ENCODE data around the gene A3GALT2.

A3GALT2 gene

GRCh38 chr1:33320619-33321165 is at the start of gene A3GALT2:
A3GALT2 (minus strand) TSS chr1:33321098; CDS start chr1:33321098, 0 bp downstream.
- no peak for DNase-seq

DNA sequence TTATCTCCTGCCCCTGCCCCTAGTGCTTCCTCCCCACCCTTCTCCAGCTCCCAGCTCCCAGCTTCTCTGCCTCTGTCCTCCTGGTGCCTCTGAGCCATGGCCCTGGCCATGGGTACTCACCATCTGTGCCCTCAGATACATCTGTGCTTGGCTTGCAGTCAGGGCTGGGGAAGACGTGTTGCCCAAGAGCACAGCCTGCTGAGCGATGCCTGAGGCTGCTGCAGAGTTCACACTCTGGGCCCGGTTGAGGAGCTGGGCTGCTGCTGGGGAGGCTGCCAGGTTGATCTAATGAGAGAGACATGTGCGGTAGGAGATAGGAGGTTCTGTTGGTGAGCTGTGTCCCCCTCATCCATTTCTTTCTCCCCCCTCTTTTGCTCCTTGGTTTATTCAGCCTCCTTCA is 49.4 kb upstream of the A3GALT2 start:
- DNase-seq: no peak

DNA sequence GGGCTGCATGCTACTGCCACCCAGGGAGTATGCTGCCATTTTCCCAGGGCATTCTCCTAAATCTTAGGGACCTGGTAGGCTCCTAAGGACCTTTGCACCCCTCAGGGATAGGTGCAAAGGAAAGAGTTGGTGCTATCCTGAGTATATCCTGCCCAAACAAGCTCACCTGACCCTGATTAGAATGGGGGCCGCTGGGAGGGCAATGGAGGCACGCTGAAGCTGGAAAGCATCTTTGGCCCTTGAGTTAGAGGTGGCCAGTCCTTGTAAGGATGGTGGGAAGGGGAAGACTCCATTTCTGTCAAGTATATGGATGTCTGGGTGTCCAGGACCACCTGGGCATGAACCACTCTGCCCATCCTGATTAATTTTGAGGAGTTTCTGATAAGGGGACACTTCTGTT is 48.9 kb upstream of the A3GALT2 start:
- no peak for DNase-seq

- no peak for DNase-seq
Measured at GRCh38 chr1:33369081-33369480, 48.2 kb upstream of the A3GALT2 start.

DNA sequence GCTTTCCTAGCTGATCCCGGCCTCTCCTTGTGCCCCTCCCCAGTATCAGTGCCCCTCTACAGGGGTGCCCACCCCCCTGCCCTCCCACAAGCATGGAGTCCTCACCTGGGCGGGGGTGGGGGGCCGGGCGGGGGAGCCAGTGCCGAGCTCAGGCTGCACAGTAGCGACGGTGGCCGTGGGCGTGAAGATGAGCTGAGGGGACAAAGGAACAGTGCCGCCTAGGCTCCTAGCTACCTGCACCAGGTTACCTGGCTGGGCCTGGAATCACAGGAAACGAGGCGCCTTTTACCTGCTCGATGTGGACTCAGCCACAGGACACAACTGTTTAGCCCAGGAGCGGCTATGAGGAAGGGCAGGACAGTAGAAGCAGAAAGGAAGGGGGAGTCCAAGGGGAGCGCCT is 47.5 kb upstream of the A3GALT2 start:
- no peak for DNase-seq

DNA sequence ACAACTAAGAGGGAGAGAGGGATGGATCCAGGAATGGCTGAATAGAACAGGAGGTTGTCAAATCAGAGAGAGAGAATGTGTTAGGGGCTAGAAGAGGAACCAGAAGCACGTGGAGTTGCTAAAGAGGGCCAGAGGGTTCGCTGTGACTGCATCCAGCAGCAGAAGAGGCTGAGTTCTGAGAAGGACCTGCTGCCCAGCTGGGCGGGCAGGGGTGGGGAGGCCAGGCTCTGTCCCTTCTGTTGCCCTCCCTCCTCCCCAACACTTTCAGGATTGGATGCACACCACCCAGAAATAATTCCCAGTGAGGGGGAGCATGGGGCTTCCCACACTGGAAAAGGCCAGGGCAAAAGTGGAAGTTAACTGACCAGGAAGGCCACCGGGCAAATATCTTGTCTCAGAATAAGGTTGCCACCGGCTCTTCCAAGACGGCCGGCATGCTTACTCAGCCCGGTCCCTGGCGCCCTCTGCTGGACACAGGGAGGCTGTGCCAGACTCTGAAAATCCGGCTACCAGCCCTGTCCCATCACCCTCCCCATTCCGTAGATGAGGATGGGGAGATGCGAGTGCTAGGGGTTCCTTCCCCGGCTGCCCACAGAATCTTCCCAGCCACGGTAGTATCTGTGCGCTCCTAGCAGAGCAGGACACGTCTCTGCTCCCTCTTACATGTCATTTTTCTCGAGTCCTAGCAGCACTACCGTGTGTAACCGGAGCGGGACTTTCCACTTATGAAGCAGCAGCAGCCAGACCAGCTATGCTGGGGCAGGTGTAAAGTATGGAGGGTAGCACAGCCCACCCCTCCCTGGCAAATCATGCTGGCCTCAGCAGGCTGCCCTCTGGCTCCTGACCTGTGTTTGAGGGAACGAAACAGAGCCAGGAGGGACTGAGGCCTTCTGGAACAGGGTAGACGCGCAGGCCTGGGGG is 46.8 kb upstream of the A3GALT2 start:
- peak; percentile 48 to 76 for DNase-seq

DNA sequence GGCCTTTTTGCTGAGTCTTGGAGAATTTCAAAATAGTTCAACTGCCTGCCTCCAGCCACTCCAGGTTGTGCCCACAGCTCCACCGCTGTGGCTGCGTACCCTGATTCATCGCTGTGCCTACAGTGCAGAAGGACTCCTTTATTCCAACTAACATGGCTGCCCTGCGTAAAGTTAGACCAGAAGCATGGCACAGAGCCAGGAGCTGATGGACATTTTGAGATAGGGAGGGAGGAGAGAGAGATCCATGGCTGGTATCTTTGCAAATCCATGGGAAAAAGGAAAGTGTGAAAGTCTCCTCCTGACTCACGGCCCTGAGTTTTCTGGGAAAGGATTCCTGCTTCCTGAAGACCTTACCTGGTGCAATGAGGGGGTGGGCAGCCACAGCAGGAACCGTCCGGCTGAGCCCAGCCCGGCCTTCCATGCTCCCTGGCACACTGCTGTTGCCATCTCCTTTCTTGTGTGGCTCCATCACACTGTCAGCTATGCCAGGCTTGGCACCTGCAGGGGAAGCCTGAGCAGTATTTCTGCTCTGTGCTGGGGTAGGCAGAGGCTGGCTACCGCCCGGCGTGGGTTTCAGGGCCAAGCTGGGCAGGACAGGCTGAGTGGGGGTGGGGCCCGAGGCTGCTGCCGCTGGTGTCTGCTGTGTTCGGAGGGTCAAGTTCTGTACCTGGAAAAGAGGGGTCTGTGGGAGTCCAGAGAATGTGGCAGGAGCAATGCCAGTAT is 46.0 kb upstream of the A3GALT2 start:
- no peak for DNase-seq

DNA sequence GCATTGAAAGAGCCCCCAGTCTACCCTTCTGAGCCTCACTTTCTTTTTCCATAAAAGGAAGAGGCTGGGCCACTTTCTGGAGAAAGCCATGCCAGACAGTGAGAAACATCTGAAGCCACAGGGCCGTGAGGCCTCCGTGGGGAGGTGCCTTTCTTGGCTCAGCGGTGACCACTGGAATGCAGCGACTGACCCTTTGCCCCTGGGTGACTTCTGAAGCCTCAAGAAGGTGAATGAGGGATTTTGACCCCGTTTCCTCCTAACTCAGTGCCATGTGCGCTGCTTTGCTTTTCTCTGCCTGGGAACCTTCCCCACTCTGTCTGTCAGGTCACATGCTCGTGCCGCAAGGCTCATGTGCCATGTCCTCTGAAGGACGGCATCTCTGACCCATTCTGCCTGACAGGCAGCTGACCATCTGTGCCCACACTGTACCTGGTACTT is 44.7 kb upstream of the A3GALT2 start:
- DNase-seq: no peak

DNA sequence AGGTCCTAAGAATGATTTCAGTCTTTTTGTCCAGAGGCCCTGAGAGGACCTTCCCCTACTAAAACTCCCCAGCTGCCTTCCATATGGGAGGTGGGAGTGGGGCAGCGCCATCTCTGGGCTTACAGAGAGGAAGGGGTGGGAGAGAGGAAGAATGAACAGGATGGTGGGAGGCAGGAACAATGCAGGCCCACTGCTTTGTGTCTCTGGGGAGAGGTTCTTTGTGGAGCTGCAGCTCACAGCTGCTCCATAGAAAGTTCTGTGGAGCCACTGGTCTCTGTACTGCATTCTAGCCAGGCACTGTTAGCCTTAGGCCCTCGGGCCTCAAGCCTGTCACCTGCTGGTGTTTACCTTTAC is 43.6 kb upstream of the A3GALT2 start:
- DNase-seq: peak in 1 of 2 experiments; percentile 13

DNA sequence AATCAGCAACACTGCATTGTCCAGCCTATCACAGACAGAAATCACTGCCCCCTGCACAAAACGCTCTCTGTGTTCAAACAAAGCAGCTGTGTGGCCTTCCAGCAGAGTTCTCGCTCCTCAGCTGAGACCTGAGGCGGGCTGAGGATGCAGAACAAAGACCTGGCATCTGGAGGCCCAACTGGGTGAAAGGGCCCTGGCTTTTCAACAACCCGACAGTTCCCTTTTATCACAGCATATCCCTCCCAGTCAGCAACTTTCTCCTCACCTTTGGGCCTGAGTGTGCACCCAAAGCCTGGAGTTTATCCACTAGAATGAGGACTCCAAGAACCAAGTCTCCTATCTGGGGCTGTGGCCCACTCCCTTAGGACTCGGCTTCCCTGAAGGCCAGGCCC is 42.6 kb upstream of the A3GALT2 start:
- DNase-seq: no peak

DNA sequence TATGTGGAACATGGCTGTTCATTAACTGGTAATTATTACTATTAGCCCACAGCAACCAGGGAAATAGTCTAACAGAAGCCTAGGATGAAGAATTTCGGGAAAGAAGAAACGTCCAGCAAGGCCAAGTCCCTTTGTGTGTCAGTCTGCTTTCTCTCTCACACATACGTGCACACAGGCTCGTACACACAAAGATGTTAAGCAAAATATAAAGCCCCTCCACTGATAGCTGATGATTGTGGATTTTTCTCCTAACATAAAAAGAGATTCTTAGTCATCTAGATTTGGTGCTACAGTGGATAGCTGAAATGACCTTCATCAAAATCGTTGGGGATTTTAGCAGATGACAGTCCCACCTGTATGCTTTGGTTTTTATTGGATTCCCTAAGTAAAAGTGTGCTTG is 42.1 kb upstream of the A3GALT2 start:
- no peak for DNase-seq

DNA sequence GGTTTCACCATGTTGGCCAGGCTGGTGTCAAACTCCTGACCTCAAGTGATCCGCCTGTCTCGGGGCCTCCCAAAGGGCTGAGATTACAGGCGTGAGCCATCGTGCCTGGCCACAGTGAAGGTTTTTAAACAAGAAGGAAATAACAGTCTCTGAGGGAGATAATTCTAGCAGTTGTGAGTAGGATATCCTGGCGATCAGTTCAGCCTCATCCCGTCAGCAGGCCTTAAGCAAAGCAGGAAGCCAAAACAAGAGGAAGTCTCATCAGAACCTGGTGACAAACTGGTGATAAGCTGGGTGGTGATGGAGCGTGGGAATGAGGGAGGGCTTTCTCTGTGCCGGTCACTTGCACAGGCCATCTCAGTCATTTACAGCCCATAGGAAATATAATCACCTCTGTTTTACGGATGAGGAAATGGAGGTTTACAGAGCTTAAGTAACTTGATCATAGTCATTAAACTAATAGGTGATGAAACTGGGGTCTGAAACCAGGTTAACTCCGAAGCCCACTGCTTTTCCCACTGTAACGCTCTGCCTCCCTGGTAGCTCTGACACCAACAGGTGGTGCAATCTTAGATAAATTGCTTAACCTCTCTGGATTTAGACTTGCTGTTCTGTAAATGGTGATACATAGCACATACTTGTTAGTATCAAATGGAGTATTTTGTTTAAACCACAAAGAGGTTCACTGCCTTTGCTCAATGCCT is 40.8 kb upstream of the A3GALT2 start:
- DNase-seq: no peak

DNA sequence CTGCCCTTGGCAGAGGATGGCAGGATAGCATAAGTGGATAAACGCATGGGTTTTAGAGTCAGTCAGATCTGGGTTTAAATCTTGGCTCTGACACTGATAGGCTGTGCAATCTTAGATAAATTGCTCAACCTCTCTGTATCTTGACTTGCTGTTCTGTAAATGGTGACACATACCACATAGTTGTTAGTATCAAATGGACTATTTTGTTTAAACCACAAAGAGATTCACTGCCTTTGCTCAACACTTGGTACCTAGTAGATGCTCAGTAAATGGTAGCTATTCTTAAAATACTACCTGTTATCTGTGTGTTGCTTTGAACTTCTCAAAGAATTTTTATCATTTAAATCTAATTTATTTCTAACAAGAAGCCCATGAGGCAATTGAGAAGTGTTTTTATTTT is 39.5 kb upstream of the A3GALT2 start:
- DNase-seq: no peak

GRCh38 chr1:33359931-33360330 is 39.0 kb upstream of the A3GALT2 start:
- no peak for DNase-seq

GRCh38 chr1:33358795-33359503 is 38.1 kb upstream of the A3GALT2 start:
- DNase-seq: no peak

DNA sequence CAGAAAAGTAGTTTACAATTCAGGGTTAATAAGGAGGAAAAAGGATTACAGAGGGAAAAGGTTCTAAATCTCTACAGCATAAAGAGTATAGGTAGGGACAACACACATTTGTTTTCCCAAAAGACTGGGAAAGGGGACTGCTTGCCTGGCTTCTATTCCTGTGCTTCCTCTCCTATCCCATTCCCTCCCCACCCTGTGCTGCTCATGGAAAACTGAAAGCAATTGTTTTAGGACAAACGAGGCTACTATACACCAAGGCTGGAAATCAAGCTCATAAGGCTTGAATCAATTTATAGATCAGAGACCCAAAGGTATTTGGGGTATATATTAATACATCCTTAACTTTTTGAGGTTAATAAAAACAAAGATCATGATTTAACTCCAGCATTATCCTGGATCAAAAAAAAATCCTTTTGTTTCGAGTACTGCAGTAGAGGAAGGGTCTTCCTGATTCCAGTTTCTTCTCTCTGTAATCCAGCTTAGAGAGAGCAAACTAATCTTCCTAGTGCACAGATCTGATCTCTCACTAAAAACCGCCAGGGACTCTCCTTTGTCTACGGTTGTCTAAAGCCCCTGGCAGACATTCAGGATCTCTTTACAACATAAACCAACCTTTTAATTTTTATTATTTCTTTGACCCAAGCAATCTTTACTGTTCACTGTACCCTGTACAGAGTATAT is 37.4 kb upstream of the A3GALT2 start:
- DNase-seq: no peak

DNA sequence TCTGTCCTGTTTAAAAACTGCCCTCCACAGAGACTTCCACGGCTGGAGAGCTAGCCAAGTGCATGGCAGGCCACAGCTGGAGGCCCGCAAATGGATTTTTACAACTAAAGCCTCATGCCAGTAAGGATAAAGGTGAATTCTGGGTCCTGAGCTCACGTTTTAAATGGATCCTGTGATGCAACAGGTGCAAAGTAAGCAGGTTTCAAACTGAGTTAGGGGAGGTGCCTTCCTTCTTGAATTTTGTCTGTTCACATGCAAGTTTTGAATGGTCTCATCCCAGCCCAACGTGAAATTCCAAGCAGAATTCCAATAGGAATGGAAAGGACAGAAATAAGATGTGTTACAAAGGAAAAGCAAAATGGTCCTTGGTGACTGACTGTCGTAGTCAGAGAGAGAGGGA is 36.2 kb upstream of the A3GALT2 start:
- no peak for DNase-seq

DNA sequence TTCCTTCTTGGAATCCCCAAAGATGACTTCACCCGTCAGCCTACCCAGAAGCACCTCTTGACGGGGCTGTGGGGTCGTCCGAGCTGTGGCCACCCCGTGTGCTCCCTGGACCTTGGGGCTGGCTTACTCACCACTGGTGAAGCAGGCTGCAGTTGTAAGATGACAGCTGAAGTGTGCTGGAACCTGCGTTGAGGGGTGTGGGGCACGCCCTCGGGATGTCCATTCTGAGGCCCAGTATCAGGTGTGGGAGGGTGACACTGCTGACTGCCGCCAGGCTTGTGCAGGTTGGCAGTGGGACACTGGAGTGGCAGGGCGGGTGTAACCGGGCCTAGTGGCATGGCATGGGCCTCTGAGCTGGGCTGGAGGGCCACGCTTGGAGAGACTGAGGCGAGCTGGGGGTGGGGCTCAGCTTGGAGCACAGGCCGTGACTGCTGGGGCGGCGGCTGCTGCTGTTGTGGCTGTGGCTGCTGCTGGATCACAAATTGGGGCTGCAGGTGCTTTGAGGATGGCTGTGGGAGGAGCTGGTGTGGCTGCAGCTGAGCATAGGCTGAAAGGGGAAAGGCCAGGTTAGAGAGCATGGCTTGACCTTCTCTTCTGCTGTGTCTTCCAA is 33.9 kb upstream of the A3GALT2 start:
- no peak for DNase-seq

DNA sequence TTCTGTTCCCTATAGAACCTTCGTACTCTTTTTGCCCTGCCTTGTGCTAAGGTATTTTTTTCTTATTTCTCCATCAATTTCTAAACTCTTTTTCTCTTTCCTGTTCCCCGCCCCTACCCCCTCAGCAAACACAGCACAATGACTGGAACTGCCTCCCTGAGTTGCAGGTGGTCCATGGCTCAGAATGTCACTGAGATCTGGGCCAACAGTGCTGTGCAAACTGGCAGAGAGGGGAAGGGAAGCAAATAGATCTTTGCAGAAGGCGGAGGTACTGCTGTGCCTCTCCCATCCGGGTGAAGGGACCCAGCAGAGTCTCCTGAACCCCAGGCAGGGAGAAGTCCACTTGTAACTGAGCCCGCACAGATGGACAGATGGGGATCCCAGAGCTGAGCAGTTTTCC is 32.6 kb upstream of the A3GALT2 start:
- no peak for DNase-seq

GRCh38 chr1:33351281-33351660 is 30.4 kb upstream of the A3GALT2 start:
- DNase-seq: no peak

- DNase-seq: no peak
Measured at GRCh38 chr1:33350611-33351280, 29.8 kb upstream of the A3GALT2 start.
